Lower leg skin (tissue), 3 donors: Measurements from ENCODE around the gene TCF15.

Experiments used
- CTCF ChIP-seq, 3 donors: fragments of 450-650 bp; IDR thresholded peaks; one replicate each; pipeline ENCODE4 v1.5.1; 2016; ENCODE audit warnings: antibody characterized with exemption in 3 of 3, mild to moderate bottlenecking in 3 of 3, moderate library complexity in 2 of 3
- POLR2A ChIP-seq, 2 donors: fragments of 450-650 bp; IDR thresholded peaks; one replicate each; pipeline ENCODE4 v1.6.1; 2016 to 2017; ENCODE audit warnings: antibody characterized with exemption in 2 of 2, mild to moderate bottlenecking in 1 of 2, moderate library complexity in 1 of 2

- no peak for TF ChIP-seq CTCF (IDR thresholded peaks at IDR 0.05)
- TF ChIP-seq POLR2A (IDR thresholded peaks at IDR 0.05), result no peak
These were observed 21.6 kb downstream of the TCF15 start for GRCh38 chr20:588476-588875.
